ENCODE measurements around the gene TMEM151B.

DNA sequence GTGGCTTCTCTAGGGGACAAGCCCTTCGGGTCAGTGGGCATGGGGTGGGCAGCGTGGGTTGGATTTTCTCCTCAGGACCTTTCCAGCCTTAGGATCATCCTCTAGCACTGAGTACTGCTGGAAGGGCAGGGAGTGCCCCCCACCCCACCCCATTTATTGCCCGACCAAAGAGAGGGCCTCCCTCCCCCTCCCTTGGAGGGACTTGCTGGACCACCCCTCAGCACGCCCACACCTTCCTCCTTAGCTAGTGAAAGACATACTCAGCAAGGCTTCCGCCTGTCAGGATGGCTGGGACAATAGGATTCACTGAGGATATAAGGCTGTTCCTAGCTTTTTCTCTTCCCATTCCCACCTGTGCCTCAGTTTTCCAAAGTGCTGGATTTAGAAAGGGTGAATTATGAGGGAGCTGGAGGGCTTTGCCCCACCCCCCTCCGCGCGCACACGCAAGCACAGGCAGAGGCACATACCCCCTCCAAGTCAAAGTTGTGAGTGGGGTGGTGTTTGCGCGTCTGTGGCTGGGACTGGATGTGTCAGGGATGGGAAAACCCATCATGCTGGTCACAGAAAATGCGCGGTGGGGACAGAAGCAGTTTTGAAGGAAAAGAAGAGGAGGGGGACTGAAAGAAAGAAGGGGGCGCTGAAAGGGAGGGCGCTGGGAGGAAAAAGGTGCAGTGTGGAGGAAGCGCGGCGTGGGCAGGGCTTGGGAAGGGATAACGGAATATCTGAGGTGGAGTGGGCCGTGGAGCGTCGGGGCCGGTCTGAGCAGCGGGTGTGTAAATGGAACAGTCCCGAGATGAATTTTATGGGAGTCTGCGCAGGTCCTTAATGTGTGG lies 47.5 kb upstream of the TMEM151B start:
- TF ChIP-seq POLR2A (IDR thresholded peaks at IDR 0.05; ENCODE audit: low read length): no peak
- no peak for TF ChIP-seq GATA1 (IDR thresholded peaks at IDR 0.05; ENCODE audit: low read depth, low read length)

All from erythroblast (primary cell).